Caki2 (cell line): ENCODE results near the gene PARD6G. TPM values are rescaled to one million over a fixed set of nuclear protein-coding genes. Genes with fewer than 3 reads are reported as not detected.
"Not testable (repeated sequence)": the region's sequence is repeated elsewhere in the genome, so short reads cannot be mapped to it uniquely, and the experiment has no call there.

Source experiments
- DNase-seq: peaks from one replicate; pipeline ENCODE4 v3.0.0-alpha.2; 2015; ENCODE audit warnings: low read depth
- in situ Hi-C: cut with HindIII; loops from 2 replicates; pipeline ENCODE4 v1.10.0; 2016; ENCODE audit warnings: low sequenced_read_pairs, low pct_unique_long_range_greater_than_20kb, mixed read lengths
- total RNA-seq: library from RNA; depleted of rRNA; stranded (reverse); fragments of >200 nt; shearing (Covaris generic); gene quantifications from 2 replicates; pipeline ENCODE4 v1.2.3, GENCODE V29; 2014; ENCODE audit warnings: low replicate concordance

PARD6G gene
- total RNA-seq, 1 experiment from 2014 or later = 1.3 TPM

DNA sequence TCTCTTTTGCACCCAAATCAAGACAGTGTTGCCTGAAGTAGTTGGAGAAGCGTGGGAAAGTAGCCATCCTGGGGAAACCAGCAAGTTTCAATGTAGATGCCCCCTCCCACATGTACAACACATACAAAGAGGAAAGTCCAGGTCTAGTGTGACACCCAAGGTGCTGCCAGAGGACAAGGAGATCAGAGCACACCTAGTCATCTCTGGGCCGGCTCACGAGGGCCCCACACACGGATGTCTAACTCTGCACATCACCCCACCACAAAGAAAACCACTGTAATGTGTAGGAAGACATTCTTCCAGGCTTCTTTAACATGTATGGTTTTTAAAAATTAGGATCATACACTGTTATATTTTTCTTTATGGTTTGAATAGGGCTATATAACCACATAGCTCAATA is 21.6 kb downstream of the PARD6G start:
- in situ Hi-C loops = no loop called here
- DNase-seq = no peak

- in situ Hi-C loops = no loop called here
- no peak for DNase-seq
Observed at GRCh38 chr18:80223581-80224148, 23.6 kb downstream of the PARD6G start.

GRCh38 chr18:80219488-80219887 is 27.8 kb downstream of the PARD6G start:
- in situ Hi-C loops, DNase-seq: not testable (repeated sequence)

DNA sequence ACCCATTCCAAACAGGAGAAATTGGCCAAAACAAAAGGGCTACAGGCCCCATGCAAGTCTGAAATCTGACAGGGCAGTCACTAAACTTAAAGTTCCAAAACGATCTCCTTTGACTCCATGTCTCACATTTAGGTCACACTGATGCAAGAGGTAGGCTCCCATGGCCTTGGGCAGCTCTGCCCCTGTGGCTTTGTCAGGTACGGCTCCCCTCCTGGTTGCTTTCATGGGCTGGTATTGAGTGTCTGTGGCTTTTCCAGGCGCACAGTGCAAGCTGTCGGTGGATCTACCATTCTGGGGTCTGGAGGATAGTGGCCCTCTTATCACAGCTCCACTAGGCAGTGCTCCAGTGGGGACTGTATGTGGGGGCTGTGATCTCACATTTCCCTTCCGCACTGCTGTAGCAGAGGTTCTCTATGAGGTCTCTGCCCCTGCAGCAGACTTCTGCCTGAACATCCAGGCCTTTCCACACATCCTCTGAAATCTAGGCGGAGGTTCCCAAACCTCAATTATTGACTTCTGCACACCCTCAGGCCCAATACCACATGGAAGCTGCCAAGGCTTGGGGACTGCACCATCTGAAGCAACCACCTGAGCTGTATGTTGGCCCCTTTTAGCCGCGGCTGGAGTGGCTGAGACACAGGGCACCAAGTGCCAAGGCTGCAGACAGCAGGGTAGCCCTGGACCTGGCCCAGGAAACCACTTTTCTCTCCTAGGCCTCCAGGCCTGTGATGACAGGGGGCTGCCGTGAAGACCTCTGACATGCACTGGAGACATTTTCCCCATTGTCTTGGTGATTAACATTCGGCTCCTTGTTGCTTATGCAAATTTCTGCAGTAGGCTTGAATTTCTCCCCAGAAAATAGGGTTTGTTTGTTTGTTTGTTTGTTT is 28.7 kb downstream of the PARD6G start:
- no peak for DNase-seq
- in situ Hi-C loops = no loop called here

GRCh38 chr18:80213182-80213581 is 34.1 kb downstream of the PARD6G start:
- DNase-seq = no peak
- in situ Hi-C loops = no loop called here

- DNase-seq = no peak
- in situ Hi-C loops = no loop called here
Observed at GRCh38 chr18:80210312-80211083, 36.8 kb downstream of the PARD6G start.

GRCh38 chr18:80208620-80209019 is 38.7 kb downstream of the PARD6G start:
- DNase-seq = no peak
- in situ Hi-C loops = no loop called here

GRCh38 chr18:80205294-80205693 is 42.0 kb downstream of the PARD6G start:
- in situ Hi-C loops = no loop called here
- DNase-seq = no peak

- in situ Hi-C loops = no loop called here
- no peak for DNase-seq
Observed at GRCh38 chr18:80204142-80204541, 43.2 kb downstream of the PARD6G start.

GRCh38 chr18:80203249-80203648 is 44.1 kb downstream of the PARD6G start:
- in situ Hi-C loops = no loop called here
- DNase-seq = no peak

GRCh38 chr18:80202264-80202998 is 44.9 kb downstream of the PARD6G start:
- in situ Hi-C loops = no loop called here

DNA sequence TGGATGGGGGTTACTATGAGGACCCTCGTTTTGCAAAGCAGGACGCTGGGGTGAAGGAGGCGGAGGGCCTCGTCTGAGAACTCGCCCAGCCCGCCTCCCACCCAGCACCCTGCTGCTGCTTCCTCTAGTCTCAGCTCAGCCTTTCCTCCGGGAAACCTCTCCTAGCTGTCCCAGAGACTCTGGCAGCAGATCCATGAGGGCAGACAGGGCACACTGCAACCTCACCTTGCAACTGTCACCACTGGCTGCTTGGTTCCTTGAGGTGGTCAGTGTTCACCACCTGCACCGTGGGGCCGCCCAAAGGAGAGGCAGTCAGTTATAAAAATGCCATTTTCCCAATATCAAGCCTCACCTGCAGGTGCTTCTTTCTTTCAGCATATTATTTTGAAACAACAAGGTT is 45.6 kb downstream of the PARD6G start:
- in situ Hi-C loops = no loop called here
- no peak for DNase-seq

More at GRCh38 chr18:80202264-80202998, 44.9 kb downstream of the PARD6G start:
- no peak for DNase-seq

- in situ Hi-C loops = no loop called here
- no peak for DNase-seq
Observed at GRCh38 chr18:80200932-80201672, 46.2 kb downstream of the PARD6G start.

GRCh38 chr18:80200171-80200931 is 47.0 kb downstream of the PARD6G start:
- in situ Hi-C loops = no loop called here
- no peak for DNase-seq

DNA sequence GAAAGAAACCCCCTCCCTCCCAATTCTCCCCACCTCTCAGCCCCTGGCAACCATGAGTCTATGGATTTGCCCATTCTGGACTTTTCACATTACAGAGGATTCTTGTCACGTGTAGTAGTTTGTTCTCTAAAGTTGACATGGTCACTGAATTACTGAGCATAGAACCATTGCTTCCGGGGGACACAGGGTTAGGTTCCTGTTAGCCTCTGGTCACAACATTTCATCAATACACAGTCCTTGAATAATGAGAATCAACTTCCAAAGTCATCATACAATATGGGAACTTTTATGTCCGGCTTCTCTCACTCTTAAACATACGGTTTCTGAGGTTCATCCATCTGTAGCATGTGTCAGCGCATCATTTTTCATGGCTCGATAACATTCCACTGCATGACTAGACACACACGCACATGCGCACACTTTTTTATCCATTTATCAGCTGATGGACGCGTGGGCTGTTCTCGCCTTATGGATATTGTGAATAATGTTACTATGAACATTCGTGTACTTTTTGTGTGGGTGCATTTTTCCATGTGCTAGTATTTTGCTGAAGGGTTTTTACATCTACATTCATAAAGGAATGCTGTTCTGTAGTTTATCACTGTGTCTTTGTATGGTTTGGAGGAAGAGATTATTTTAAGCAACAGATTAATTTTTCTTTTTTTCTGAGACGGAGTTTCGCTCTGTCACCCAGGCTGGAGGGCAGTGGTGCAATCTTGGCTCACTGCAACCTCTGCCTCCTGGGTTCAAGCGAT is 48.1 kb downstream of the PARD6G start:
- in situ Hi-C loops = no loop called here
- no peak for DNase-seq

DNA sequence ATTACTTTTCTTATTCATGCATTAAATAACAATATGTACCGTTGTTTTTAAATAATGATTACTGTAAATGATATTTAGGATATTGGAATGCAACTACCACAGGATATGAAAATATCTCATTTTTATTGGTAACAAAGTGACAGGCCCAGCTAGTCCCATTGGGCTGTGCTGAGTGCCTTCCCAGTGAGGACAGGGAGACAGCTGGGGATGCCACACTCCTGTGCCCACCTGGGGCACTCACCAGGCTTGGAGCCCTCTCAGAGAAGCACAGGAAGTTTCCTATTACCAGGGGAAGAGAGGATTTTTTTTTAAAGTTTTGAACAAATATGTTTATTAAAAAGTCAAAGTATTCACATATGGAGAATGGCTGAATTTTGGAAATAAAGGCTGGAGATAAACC is 48.9 kb downstream of the PARD6G start:
- in situ Hi-C loops = no loop called here
- no peak for DNase-seq

DNA sequence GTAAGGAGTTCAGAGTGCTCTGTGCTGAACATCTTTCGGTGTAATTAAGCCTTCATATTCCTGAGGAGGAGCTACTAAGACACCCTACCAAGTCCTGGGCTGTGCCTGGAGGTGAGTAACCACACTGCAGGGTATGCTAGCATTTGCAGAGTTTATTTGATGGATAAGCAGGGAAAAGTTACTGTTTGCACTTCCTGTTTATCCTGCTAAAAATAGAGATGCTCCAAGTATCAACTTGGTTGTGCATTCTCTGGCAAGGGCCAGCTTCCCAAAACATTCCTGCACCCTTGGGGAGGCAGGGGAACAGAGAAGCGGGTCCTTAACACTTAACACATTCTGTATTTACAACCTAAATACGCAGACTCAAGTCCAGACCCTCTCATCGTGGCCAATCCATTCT is 49.8 kb downstream of the PARD6G start:
- in situ Hi-C loops = no loop called here
- DNase-seq = no peak
